Karpas-422 (cell line): ENCODE data around the gene VKORC1. TPM values are rescaled to one million over a fixed set of nuclear protein-coding genes. Genes with fewer than 3 reads are reported as not detected.

Experiments
- DNase-seq: peaks from one replicate; pipeline ENCODE4 v3.0.0-alpha.2; 2015
- H2AFZ ChIP-seq: fragments of 200-600 bp; sonication (generic); 2 replicates; pipeline ENCODE4 v1.6.1; 2014; ENCODE audit warnings: antibody characterized with exemption, low read length, mixed read lengths
- H3K27ac ChIP-seq: fragments of 200-600 bp; sonication (generic); 2 replicates; pipeline ENCODE4 v1.5.1; 2014; ENCODE audit warnings: mild to moderate bottlenecking, low read length, moderate library complexity
- H3K27me3 ChIP-seq: fragments of 200-600 bp; sonication (generic); 2 replicates; pipeline ENCODE4 v1.6.1; 2014; ENCODE audit warnings: low read length, mixed read lengths
- H3K36me3 ChIP-seq: fragments of 200-600 bp; sonication (generic); 2 replicates; pipeline ENCODE4 v1.6.1; 2014; ENCODE audit warnings: low read length, mixed read lengths; ENCODE audit not compliant: insufficient read depth
- H3K4me1 ChIP-seq: fragments of 200-600 bp; sonication (generic); 2 replicates; pipeline ENCODE4 v1.6.1; 2014; ENCODE audit warnings: mild to moderate bottlenecking, low read length, mixed read lengths
- H3K4me2 ChIP-seq: fragments of 200-600 bp; sonication (generic); 2 replicates; pipeline ENCODE4 v1.6.1; 2014; ENCODE audit warnings: low read length, low read depth, mild to moderate bottlenecking; ENCODE audit not compliant: poor library complexity, severe bottlenecking
- H3K4me3 ChIP-seq: fragments of 200-600 bp; sonication (generic); 2 replicates; pipeline ENCODE4 v1.5.1; 2014; ENCODE audit warnings: mild to moderate bottlenecking, antibody characterized with exemption, low read length, mixed read lengths
- H3K79me2 ChIP-seq: fragments of 200-600 bp; sonication (generic); 2 replicates; pipeline ENCODE4 v1.6.1; 2014; ENCODE audit warnings: mild to moderate bottlenecking, low read length, mixed read lengths
- H3K9ac ChIP-seq: fragments of 200-600 bp; sonication (generic); 2 replicates; pipeline ENCODE4 v1.6.0; 2014; ENCODE audit warnings: low read length
- H3K9me2 ChIP-seq: fragments of 200-600 bp; sonication (generic), shearing (Covaris generic); replicated peaks from 2 replicates; pipeline ENCODE4 v1.6.0; 2014; ENCODE audit warnings: mild to moderate bottlenecking, low read length, moderate library complexity; ENCODE audit not compliant: insufficient read depth
- H3K9me3 ChIP-seq: fragments of 300-700, 200-600 bp; sonication (generic); 2 replicates; pipeline ENCODE4 v1.6.1; 2014; ENCODE audit warnings: low read length, mixed read lengths
- H4K20me1 ChIP-seq: fragments of 200-600 bp; sonication (generic); 2 replicates; pipeline ENCODE4 v1.6.1; 2014; ENCODE audit warnings: mild to moderate bottlenecking, antibody characterized with exemption, low read length, low read depth; ENCODE audit not compliant: insufficient read depth
- total RNA-seq: library from RNA; depleted of rRNA; stranded (reverse); fragments of >200 nt; shearing (Covaris generic); gene quantifications from 2 replicates; pipeline ENCODE4 v1.2.3, GENCODE V29; 2014; ENCODE audit warnings: low replicate concordance

Gene VKORC1
- total RNA-seq, 1 experiment from 2014 or later, result 70.2 TPM

GRCh38 chr16:31110106-31111034, 15.8 kb upstream of the VKORC1 start:
- Histone ChIP-seq H3K4me1 (peaks cover 20% of the 10 kb centered on the region), H3K79me2 (peaks cover 18% of the 10 kb centered on the region), H3K9me2 (no peaks in the 10 kb centered on the region), H3K27ac (no peak overlapping the region), H3K4me2 (no peak overlapping the region), H3K9ac (no peak overlapping the region), H2AFZ (no peak overlapping the region), H3K4me3 (no peak overlapping the region), H3K36me3 (no peaks in the 10 kb centered on the region; the same call in none of the 2 replicates), H3K9me3 (no peaks in the 10 kb centered on the region), H4K20me1 (no peaks in the 10 kb centered on the region), H3K27me3 (no peaks in the 10 kb centered on the region)
- DNase-seq, result no peak

GRCh38 chr16:31109622-31110021, 15.0 kb upstream of the VKORC1 start:
- peak overlapping the region; percentile 79 for H3K4me2 ChIP-seq
- no peaks in the 10 kb centered on the region for H3K9me3 ChIP-seq
- no peak for DNase-seq

GRCh38 chr16:31108794-31109558, 14.4 kb upstream of the VKORC1 start:
- no peaks in the 10 kb centered on the region for H4K20me1 ChIP-seq
- H3K9ac ChIP-seq, result peak overlapping the region; percentile 96
- H3K9me2 ChIP-seq, result no peaks in the 10 kb centered on the region
- peak overlapping the region; percentile 92 for H3K4me3 ChIP-seq
- peak overlapping the region; percentile 79 for H3K4me2 ChIP-seq
- 0 out of 2 replicates have a peak overlapping the region, but pooled peaks have one; percentile 25 for H3K27ac ChIP-seq
- H2AFZ ChIP-seq, result peak overlapping the region; percentile 22; the same call in 1 of the 2 replicates
- peak; percentile 40 for DNase-seq
- no peaks in the 10 kb centered on the region for H3K9me3 ChIP-seq
- H3K27me3 ChIP-seq, result no peaks in the 10 kb centered on the region
- H3K79me2 ChIP-seq, result peaks cover 18% of the 10 kb centered on the region
- no peaks in the 10 kb centered on the region; the same call in none of the 2 replicates for H3K36me3 ChIP-seq
- H3K4me1 ChIP-seq, result peaks cover 20% of the 10 kb centered on the region

More at GRCh38 chr16:31109622-31110021, 15.0 kb upstream of the VKORC1 start:
- Histone ChIP-seq H3K27ac (no peak overlapping the region), H3K36me3 (no peaks in the 10 kb centered on the region; the same call in none of the 2 replicates), H3K9ac (no peak overlapping the region), H3K4me1 (peaks cover 20% of the 10 kb centered on the region), H4K20me1 (no peaks in the 10 kb centered on the region), H3K79me2 (peaks cover 18% of the 10 kb centered on the region), H3K4me3 (peak overlapping the region; percentile 92; the same call in 1 of the 2 replicates), H3K9me2 (no peaks in the 10 kb centered on the region), H2AFZ (no peak overlapping the region), H3K27me3 (no peaks in the 10 kb centered on the region)

GRCh38 chr16:31108035-31108793, 13.6 kb upstream of the VKORC1 start, which contains the start of gene BCKDK:
TSS of gene BCKDK (plus strand) at chr16:31108386. CDS start at chr16:31109224, 838 bp downstream.
- Histone ChIP-seq H3K27me3 (no peaks in the 10 kb centered on the region), H3K4me3 (peak within 1 kb of the TSS; percentile 92), H2AFZ (peak within 1 kb of the TSS; percentile 22; the same call in 1 of the 2 replicates), H3K4me1 (peaks cover 20% of the 10 kb centered on the region), H3K9me3 (no peaks in the 10 kb centered on the region), H3K27ac (0 out of 2 replicates have a peak within 1 kb of the TSS, but pooled peaks have one; percentile 25), H3K9ac (peak within 1 kb of the TSS; percentile 96), H3K4me2 (peak within 1 kb of the TSS; percentile 79), H4K20me1 (no peaks in the 10 kb centered on the region), H3K79me2 (peaks cover 18% of the 10 kb centered on the region), H3K36me3 (no peaks in the 10 kb centered on the region; the same call in none of the 2 replicates), H3K9me2 (no peaks in the 10 kb centered on the region)
- peak; percentile 94 for DNase-seq

- 0 out of 2 replicates have a peak overlapping the region, but pooled peaks have one; percentile 5 for H3K27ac ChIP-seq
- H3K4me2 ChIP-seq, result peak overlapping the region; percentile 79
- no peaks in the 10 kb centered on the region for H3K9me3 ChIP-seq
- no peaks in the 10 kb centered on the region; the same call in none of the 2 replicates for H3K36me3 ChIP-seq
- no peaks in the 10 kb centered on the region for H4K20me1 ChIP-seq
- peaks cover 18% of the 10 kb centered on the region for H3K79me2 ChIP-seq
- no peaks in the 10 kb centered on the region for H3K9me2 ChIP-seq
- H3K27me3 ChIP-seq, result no peaks in the 10 kb centered on the region
- peak overlapping the region; percentile 96 for H3K9ac ChIP-seq
- peak overlapping the region; percentile 22; the same call in 1 of the 2 replicates for H2AFZ ChIP-seq
- H3K4me3 ChIP-seq, result peak overlapping the region; percentile 92
- peaks cover 20% of the 10 kb centered on the region for H3K4me1 ChIP-seq
- no peak for DNase-seq
Measured at GRCh38 chr16:31107465-31107867, 12.9 kb upstream of the VKORC1 start.

- Histone ChIP-seq H3K4me2 (peak overlapping the region; percentile 79), H2AFZ (no peak overlapping the region), H3K27ac (no peak overlapping the region)
Measured at GRCh38 chr16:31106509-31107464, 12.2 kb upstream of the VKORC1 start.

More at GRCh38 chr16:31106509-31107464, 12.2 kb upstream of the VKORC1 start:
- Histone ChIP-seq H4K20me1 (no peaks in the 10 kb centered on the region), H3K27me3 (no peaks in the 10 kb centered on the region), H3K9ac (peak overlapping the region; percentile 96), H3K4me3 (peak overlapping the region; percentile 92; the same call in 1 of the 2 replicates), H3K36me3 (no peaks in the 10 kb centered on the region; the same call in 1 of the 2 replicates), H3K4me1 (peaks cover 20% of the 10 kb centered on the region), H3K9me2 (no peaks in the 10 kb centered on the region), H3K79me2 (peaks cover 18% of the 10 kb centered on the region), H3K9me3 (no peaks in the 10 kb centered on the region)
- DNase-seq, result peak; percentile 35
